ENCODE measurements around the gene RBFOX1.

DNA sequence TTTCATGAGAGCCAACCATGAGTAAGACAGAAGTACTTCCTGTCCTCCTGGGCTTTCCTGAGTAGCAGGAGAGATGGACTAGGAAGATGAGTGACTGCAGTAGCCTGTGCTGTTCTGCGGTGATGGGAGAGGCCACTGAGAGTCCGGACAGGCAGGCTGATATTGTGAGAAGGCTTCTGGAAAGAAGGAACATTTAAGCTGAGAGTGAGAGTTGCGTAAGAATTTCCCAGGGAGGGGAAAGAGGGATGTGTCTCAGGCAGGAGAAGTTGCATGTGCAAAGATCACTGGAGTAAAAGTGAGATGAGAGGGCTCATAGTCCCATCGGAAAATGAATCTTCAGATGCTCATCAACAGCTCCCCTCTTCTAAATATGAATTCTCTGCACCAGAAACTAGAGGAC lies 258.3 kb downstream of the RBFOX1 start:
- TF ChIP-seq, protein P1, sequence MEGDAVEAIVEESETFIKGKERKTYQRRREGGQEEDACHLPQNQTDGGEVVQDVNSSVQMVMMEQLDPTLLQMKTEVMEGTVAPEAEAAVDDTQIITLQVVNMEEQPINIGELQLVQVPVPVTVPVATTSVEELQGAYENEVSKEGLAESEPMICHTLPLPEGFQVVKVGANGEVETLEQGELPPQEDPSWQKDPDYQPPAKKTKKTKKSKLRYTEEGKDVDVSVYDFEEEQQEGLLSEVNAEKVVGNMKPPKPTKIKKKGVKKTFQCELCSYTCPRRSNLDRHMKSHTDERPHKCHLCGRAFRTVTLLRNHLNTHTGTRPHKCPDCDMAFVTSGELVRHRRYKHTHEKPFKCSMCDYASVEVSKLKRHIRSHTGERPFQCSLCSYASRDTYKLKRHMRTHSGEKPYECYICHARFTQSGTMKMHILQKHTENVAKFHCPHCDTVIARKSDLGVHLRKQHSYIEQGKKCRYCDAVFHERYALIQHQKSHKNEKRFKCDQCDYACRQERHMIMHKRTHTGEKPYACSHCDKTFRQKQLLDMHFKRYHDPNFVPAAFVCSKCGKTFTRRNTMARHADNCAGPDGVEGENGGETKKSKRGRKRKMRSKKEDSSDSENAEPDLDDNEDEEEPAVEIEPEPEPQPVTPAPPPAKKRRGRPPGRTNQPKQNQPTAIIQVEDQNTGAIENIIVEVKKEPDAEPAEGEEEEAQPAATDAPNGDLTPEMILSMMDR (IDR thresholded peaks at IDR 0.05) = no peak
- TF ChIP-seq POLR2A (IDR thresholded peaks at IDR 0.05) = no peak
